Left cardiac atrium (tissue), 4 donors: Measurements from ENCODE around the gene CNTROB. TPM values are rescaled to one million over a fixed set of nuclear protein-coding genes. Genes with fewer than 3 reads are reported as not detected.
A peak's percentile ranks its signal among the peaks of the same experiment; 100 is the strongest.
"Not testable (repeated sequence)": the region's sequence is repeated elsewhere in the genome, so short reads cannot be mapped to it uniquely, and the experiment has no call there.

Experiments used
- ATAC-seq, 2 donors: fragments of 200-7000 bp; cut with Tn5 transposase; one replicate each; pipeline ENCODE4 v1.9.1; 2020; ENCODE audit warnings: mild to moderate bottlenecking in 2 of 2, moderate library complexity in 2 of 2
- DNase-seq: peaks from one replicate; pipeline ENCODE4 v3.0.0-alpha.2; 2020
- intact Hi-C, 2 donors: fragments of 100-400 bp; cut with DNase I; formaldehyde crosslinking; loops; one replicate each; pipeline versions ENCODE4 v1.14.1 to v1.15.1; 2022 to 2023
- total RNA-seq, 2 donors: library from RNA; stranded (reverse); fragmentation: NEBNext Ultra II Directional; extraction: Animal tissue kit (Norgen Biotek cat#: 25700); gene quantifications; one replicate each; pipeline ENCODE4 v1.2.1, GENCODE V29; 2021
- donor health status: DM: no; HTN: yes; CAD: no.
- donor health status: DM: no; HTN: yes; CAD: no; lungs with severe emphysema.
- donor health status: DM: yes; HTN: yes; CAD: no.
- donor health status: Dilated cardiomyopathy.

CNTROB gene
- total RNA-seq, 2 donors from 2014 or later, result 13.6 to 14.8 TPM

DNA sequence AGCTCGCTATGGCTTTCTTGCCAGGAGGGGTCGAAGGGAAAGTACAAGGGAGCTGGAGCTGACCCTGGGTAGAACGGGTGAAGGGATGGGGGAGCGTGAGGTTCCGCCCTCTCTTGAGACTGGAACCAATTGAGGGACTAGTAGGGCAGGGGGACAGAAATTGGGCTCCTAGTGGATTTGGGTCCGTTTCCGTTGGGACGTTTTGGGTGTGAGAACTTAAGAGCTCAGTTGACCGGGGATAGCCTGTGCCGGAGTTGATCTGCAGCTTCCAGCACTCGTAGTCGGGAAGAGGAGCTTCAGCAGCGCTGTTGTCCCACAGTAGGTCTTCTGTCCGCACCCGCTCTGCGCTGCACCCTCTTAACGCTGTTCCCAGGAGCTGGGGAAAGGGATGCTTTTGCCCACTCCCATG, 481 bp downstream of the CNTROB start:
- ATAC-seq (peak; percentile 23 to 36), DNase-seq (peak; percentile 36)
- intact Hi-C loops, result no loop called here

DNA sequence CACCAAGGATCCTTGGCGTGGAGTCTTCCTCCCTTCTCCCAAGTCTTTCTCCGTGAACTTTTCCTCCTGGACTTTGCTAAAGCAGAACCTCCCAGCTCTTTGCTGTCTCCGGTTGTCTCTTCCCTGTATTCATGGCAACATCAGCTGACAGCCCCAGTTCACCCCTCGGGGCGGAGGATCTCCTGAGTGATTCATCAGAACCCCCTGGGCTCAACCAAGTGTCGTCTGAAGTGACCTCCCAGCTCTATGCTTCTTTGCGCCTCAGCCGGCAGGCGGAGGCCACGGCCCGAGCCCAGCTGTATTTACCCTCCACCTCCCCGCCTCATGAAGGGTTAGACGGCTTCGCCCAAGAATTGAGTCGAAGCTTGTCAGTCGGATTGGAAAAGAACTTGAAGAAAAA, 943 bp downstream of the CNTROB start:
- peak in 1 of 2 donors; percentile 10 for ATAC-seq
- intact Hi-C loops, result no loop called here
- DNase-seq, result no peak

DNA sequence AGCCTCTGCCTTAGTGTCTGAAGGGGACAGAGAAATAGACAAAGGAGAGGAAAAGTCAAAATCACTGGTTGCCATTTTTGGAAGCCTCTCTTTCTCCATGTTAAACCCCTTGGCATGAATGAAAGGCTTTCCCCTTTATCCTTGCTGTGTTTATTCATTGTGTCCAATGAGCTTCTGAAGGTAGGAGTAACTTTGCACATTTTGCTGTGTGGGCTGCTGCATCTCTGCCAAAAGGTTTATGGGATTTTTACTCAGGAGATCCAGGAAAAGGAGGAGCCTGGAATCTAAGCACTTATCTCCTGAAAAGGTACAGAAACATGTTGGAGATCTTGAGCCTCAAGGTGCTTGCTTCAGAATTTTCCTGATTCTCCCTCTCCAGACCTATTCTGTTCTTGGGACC, 3.9 kb downstream of the CNTROB start:
- no peak for DNase-seq
- ATAC-seq, result no peak
- intact Hi-C loops, result no loop called here

DNA sequence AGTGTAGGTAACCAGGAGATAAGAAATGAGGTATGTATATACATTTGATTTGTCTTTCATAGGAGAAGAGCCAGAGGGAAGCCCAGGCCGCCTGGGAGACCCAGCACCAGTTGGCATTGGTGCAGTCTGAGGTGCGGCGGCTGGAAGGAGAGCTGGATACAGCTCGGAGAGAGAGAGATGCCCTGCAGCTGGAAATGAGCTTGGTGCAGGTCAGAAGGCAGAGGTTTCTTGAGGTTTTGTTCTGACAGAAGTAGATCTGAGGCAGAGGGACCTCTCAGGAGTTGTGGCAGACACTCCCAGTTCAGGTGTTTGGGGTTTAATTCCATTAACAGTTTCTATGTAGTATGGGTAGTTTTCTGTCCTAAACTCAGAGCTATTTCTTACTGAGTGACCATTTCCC, 8.0 kb downstream of the CNTROB start:
- DNase-seq (no peak), ATAC-seq (no peak)
- intact Hi-C loops, result no loop called here

DNA sequence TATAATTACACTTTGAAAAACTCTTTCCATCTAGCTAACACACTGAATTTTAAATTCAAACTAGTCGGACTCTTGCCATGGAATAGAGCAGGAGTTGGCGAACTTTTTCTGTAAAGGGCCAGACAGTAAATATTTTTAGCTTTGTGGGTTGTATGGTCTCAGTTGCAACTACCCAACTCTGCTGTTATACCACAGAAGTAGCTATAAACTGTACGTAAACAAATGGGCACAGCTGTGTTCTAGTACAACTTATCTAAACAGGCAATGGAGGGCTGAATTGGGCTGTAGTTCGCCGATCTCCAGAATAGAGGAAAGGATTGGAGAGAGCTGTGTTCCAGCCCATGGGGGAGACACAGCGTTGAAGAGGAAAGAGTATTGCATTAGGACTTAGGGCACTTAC, 8.7 kb downstream of the CNTROB start:
- ATAC-seq (no peak), DNase-seq (no peak)
- intact Hi-C loops, result no loop called here

DNA sequence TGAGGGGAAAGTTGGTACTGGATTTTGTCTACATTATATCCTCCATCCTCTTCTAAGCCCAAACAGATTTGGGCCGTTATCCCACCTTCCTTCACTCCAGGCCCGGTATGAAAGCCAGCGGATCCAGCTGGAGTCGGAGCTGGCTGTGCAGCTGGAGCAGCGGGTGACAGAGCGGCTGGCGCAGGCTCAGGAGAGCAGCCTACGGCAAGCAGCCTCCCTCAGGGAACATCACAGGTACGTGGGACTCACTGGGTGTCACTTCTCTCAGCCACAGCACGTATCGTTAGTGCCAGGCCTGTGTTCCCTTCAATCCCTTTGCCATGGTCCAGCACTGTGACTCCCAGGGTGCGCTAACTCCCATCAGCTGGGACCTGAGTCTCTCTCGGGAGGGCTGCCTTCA, 11.3 kb downstream of the CNTROB start:
- intact Hi-C loops, result no loop called here
- ATAC-seq, result no peak
- no peak for DNase-seq

DNA sequence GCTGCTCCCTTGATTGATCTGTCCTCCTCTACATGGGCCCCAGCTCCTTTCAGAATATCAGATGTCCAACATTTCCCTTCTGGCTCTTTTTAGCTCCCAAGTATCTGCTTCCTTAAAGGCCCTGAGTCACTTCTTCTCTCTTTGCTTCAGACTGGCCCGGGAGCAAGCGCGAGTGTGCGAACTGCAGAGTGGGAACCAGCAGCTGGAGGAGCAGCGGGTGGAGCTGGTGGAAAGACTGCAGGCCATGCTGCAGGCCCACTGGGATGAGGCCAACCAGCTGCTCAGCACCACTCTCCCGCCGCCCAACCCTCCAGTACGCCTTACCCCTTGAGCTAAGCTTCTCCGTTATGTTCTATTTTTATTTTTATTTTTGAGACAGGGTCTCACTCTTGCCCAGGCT, 12.3 kb downstream of the CNTROB start:
- DNase-seq (no peak), ATAC-seq (no peak)
- intact Hi-C loops, result no loop called here

DNA sequence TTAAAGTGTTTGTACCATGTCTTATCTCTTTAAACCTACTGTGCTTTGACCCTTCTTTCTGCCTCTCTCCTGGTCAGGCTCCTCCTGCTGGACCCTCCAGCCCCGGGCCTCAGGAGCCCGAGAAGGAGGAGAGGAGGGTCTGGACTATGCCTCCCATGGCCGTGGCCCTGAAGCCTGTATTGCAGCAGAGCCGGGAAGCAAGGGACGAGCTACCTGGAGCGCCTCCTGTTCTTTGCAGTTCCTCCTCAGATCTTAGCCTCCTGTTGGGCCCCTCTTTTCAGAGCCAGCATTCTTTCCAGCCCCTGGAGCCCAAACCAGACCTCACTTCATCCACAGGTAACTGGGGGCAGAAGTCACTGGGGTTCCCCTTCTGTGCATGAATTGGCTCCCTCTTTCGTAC, 13.6 kb downstream of the CNTROB start:
- no peak for ATAC-seq
- intact Hi-C loops, result no loop called here
- no peak for DNase-seq

DNA sequence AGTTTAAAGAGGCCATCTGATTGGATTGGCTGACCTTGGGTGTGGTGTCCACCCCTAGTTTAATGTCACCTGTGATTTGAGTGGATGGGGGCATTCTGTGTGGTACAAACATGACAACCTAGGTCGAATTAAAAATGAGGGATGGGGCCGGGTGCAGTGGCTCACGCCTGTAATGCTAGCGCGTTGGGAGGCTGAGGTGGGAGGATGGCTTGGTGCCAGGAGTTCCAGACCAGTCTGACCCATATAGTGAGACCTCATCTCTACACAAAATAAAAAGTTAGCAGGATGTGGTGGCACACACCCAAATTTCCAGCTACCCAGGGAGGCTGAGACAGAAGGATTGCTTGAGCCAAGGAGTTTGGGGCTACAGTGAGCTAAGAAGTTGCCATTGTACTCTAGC, 14.4 kb downstream of the CNTROB start:
- no peak for ATAC-seq
- intact Hi-C loops, result no loop called here
- no peak for DNase-seq

DNA sequence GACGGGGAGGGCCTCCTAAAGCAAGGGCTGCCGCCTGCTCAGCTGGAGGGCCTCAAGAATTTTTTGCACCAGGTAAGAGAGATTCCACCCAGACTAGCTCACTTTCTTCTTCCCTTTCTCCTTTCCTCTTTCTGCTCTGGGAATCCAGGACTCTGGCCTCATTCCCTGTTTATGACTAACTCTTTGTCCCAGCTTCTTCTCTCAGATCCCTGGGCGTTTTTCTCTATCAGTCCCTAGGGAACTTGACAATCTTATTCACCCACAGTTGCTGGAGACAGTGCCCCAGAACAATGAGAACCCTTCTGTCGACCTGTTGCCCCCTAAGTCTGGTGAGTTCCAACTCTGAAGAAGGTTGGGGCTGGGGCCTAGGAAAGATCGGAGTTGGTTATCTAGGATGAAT, 15.6 kb downstream of the CNTROB start:
- intact Hi-C loops, result no loop called here
- ATAC-seq (no peak), DNase-seq (no peak)

DNA sequence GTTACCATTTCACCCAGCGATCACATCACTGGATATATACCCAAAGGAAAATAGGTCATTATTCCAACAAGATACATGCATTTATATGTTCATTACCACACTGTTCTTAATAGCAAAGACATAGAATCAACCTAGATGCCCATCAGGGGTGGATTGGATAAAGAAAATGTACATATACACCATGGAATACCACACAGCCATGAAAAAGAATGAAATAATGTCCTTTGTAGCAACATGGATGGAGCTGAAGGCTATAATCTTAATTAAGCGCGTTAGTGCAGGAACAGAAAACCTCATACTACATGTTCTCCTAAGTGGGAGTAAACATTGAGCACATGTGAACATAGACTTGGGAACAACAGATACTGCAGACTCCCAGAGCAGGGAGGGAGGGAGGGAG, 18.6 kb downstream of the CNTROB start:
- DNase-seq (no peak), ATAC-seq (no peak)
- intact Hi-C loops, result no loop called here

DNA sequence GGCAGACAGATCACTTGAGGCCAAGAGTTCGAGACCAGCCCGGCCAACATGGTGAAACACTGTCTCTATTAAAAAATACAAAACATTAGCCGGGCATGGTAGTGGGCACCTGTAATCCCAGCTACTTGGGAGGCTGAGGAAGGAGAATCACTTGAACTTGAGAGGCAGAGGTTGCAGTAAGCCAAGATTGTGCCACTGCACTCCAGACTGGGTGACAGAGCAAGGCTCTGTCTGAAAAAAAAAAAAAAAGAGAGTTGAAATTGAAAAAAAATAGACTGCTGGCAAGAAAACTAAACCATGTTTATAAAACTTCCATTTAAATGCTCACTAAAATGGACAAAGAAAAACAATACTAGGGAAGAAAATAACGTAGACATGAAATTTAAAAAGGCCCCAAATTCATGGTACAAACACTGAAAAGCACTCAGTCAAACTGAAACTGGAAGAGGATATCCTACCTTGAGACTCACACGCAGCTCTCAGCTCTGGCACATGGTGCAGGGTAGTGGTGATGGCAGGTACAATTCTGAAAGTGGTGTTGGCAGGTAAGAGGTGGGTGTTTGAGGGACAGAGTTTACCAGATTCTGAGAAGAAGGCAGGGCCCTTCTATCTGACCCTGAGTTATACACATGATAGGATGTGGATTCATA, 19.3 kb downstream of the CNTROB start:
- no peak for DNase-seq
- intact Hi-C loops, result no loop called here
- ATAC-seq, result no peak

DNA sequence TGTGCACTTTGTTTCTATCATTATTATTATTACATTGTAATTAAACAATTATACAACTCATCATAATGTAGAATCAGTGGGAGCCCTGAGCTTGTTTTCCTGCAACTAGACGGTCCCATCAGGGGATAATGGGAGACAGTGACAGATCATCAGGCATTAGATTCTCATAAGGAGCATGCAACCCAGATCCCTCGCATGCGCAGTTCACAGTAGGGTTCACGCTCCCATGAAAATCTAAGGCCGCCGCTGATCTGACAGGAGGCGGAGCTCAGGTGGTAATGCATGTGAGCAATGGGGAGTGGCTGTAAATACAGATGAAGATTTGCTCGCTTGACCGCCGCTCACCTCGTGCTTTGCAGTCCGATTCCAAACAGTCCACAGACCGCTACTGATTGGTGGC, 21.3 kb downstream of the CNTROB start:
- DNase-seq, intact Hi-C loops, ATAC-seq: not testable (repeated sequence)

DNA sequence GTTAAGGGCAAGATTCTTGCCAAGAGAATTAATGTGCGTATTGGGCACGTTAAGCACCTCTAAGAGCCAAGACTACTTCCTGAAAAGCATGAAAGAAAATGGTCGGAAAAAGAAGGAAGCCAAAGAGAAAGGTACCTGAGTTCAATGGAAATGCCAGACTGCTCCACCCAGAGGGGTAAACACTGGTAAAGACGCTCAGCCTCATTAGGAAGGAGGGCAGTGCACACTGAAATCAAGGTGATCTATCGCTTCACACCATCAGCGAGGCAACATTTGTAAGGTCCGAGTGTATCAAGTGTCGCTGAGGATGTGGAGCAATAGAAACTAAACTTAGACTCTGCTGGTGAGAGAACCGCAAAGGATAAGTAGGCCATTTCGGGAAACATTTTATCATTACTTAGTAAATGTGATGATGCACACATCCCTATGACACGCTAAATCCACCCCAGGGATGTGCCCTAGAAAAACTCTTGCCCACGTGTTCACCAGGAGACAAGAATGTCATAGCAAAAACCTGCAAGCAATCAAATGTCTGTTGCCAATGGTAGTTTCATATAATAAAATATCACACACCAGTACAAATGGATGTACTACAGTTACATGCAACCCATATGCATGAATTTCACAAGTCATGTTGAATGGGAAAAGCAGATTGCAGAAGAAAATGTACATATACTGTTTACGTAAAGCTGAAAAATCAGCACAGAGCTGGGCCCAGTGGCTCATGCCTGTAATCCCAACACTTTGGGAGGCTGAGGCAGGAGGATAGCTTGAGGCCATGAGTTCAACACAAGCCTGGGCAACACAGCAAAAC, 23.6 kb downstream of the CNTROB start:
- DNase-seq (no peak), ATAC-seq (peak; percentile 74 to 77)
- intact Hi-C loops, result no loop called here

DNA sequence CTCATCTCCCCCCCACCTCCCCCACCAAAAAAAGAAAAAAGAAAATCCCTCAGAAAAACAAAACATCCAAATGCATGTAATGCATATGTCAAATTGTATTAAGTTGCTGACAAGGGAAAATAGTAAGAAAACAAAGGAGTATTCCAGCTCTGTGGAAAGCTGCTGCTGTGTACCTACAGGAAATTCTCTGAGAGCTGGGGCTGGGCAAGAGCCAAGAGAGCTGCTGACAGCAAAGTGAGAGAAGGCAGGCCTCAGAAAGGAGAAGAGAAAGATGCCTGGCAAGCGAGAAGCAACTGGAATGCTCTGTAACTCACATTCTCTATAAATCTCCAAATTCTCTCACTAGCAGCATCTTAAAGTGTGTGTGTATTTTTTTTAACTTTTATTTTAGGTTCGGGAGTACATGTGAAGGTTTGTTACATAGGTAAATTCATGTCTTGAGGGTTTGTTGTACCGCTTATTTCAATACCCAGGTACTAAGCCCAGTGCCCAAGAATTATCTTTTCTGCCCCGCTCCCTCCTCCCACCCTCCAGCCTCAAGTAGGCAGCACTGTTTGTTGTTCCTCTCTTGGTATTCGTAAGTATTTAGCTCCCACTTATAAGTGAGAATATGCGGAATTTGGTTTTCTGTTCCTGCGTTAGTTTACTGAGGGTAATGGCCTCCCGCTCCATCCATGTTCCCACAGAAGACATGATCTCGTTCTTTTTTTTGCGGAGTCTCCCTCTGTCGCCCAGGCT, 24.4 kb downstream of the CNTROB start:
- peak; percentile 70 for DNase-seq
- intact Hi-C loops, result no loop called here
- ATAC-seq, result peak; percentile 89 to 94

DNA sequence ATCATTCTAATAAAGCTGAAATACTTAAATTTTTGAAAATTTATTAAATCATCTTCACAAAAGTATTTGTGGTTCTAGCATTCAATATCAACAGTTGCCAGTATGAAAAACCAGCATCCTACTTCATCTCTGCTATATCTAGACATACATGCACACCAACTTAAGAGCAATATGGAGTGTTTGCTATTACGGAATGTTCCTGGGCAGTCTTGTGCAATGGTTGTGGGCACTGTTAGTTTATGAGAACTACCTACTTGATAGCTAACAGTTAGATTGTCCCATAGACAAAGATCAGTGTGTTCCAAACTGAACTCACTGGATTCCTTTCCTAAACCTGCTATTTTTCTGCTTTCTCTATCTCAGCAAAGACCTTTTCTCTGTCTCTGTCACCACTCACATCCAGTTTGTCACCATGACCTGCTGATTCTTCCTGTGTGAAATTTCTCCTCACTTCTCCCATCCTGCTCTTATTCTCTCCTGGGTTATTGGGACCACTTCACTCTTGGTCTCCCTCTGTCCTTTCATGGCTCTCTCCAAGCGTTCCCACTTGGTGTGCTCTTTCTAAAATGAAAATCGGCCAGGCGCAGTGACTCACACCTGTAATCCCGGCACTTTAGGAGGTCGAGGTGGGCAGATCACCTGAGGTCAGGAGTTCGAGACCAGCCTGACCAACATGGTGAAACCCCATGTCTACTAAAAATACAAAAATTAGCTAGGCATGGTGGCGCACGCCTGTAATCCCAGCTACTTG, 27.7 kb downstream of the CNTROB start:
- intact Hi-C loops, result no loop called here
- DNase-seq (no peak), ATAC-seq (no peak)

DNA sequence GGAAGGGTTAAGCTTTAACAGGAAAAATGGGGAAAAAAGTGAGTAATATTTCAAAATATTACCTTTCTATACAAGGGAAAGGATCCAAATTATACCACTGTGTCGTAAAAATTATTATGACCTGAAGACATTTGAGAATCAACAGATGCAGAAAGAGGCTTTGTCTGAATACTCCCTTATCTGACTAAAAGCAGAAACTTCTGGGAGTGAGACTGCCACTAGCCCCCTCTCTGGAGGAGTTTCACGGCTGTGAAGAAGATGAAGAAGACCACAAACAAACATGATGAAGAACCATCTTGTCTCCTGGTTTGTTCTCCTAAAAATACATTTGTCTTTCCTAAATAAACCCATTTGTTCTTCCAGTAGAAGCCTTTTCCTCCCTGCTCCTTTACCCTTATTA, 29.4 kb downstream of the CNTROB start:
- intact Hi-C loops, result no loop called here
- DNase-seq (no peak), ATAC-seq (no peak)

DNA sequence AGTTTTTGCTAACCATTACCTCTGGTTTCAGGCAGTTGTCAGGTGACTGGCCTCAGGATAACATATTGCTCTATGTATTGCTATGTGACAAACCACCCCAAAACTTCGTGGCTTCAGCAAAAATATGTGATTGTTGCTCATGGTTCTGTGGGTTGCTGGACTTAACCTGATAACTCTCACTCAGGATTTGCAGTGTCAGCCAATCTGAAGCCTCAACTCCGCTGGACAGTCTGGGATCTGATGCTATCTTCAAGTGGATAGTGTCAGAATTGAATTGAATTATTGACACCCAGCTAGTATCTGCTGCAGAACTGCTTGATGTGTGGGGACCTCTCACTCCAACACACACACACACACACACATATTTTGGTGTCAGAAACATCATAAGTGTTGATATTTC, 35.7 kb downstream of the CNTROB start:
- DNase-seq, result no peak
- no peak for ATAC-seq
- intact Hi-C loops, result no loop called here

DNA sequence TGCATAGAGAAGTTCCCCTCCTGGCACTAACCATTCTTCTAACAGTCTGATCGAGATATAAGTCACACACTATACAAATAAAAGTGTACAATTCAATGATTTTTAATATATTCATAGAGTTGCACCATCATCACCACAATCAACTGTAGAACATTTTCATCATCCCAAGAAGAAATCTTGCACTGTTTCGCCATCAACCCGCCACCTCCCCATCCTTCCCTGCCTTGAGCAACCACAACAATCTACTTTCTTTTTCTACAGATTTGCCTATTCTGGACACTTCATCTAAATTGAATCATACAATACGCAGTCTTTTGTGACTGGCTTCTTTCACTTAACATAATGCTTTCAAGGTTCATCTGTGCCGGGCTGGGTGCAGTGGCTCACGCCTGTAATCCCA, 37.4 kb downstream of the CNTROB start:
- intact Hi-C loops, result no loop called here
- DNase-seq, result no peak
- ATAC-seq, result no peak

DNA sequence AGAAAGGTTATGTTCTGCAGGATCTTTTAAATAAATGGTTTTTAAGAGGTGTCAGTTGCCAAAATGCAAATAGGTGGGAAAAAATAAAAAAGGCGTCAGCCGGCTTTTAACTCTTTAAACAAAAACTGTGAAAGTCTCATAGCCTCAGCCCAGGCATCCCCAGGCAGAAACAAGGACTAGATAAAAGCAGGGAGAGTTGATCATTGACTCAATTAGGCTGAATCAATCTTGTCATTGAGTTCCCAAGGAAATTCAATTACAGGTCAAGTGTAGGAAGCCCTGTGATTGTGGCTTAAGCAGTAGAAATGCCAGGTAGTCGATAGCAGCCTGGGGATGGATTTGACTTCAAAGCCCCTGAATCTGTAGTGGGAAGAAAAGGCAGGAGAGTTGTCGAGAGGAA, 39.6 kb downstream of the CNTROB start:
- DNase-seq (no peak), ATAC-seq (no peak)
- intact Hi-C loops, result no loop called here
